Loucy (cell line): ENCODE data around the gene ORMDL2.

Experiments used
- H2AFZ ChIP-seq: fragments of 200-600 bp; sonication (generic); 2 replicates; pipeline ENCODE4 v1.6.0; 2016; ENCODE audit warnings: antibody characterized with exemption, mild to moderate bottlenecking, low read length, moderate library complexity
- H3F3A ChIP-seq: fragments of 200-600 bp; 2 replicates; pipeline ENCODE4 v1.6.0; 2016; ENCODE audit warnings: antibody characterized with exemption, low read depth, mild to moderate bottlenecking
- H3K27me3 ChIP-seq: fragments of 200-600 bp; sonication (generic); 2 replicates; pipeline ENCODE4 v1.6.1; 2014; ENCODE audit warnings: low read length, mild to moderate bottlenecking; ENCODE audit not compliant: insufficient read depth, poor library complexity, severe bottlenecking
- H3K36me3 ChIP-seq: fragments of 200-600 bp; sonication (generic); 2 replicates; pipeline ENCODE4 v1.6.1; 2016; ENCODE audit warnings: low read length; ENCODE audit not compliant: insufficient read depth
- H3K4me1 ChIP-seq: fragments of 200-600 bp; sonication (generic); 2 replicates; pipeline ENCODE4 v1.5.1; 2014; ENCODE audit warnings: low read length, mild to moderate bottlenecking; ENCODE audit not compliant: insufficient read depth, poor library complexity, severe bottlenecking
- H3K4me2 ChIP-seq: fragments of 200-600 bp; sonication (generic); 2 replicates; pipeline ENCODE4 v1.6.0; 2014; ENCODE audit warnings: antibody characterized with exemption, low read length, low read depth, mild to moderate bottlenecking; ENCODE audit not compliant: poor library complexity, severe bottlenecking
- H3K4me3 ChIP-seq: fragments of 200-600 bp; sonication (generic); 2 replicates; pipeline ENCODE4 v1.5.1; 2014; ENCODE audit warnings: low read length, mild to moderate bottlenecking, mixed read lengths; ENCODE audit not compliant: poor library complexity, severe bottlenecking
- H3K79me2 ChIP-seq: fragments of 200-600 bp; sonication (generic); 2 replicates; pipeline ENCODE4 v1.6.1; 2014; ENCODE audit warnings: low read length; ENCODE audit not compliant: insufficient read depth
- H3K9ac ChIP-seq: fragments of 200-600 bp; sonication (generic); 2 replicates; pipeline ENCODE4 v1.6.0; 2014; ENCODE audit warnings: mild to moderate bottlenecking, low read depth, low read length, moderate library complexity; ENCODE audit not compliant: poor library complexity, severe bottlenecking
- H3K9me2 ChIP-seq: fragments of 200-600 bp; sonication (generic); replicated peaks from 2 replicates; pipeline ENCODE4 v1.6.1; 2016; ENCODE audit warnings: low read depth, low read length, mixed read lengths
- H3K9me3 ChIP-seq: fragments of 200-600 bp; sonication (generic); 2 replicates; pipeline ENCODE4 v1.6.1; 2014; ENCODE audit warnings: mild to moderate bottlenecking, antibody characterized with exemption, low read length, low read depth; ENCODE audit not compliant: insufficient read depth
- H4K20me1 ChIP-seq: fragments of 200-600 bp; sonication (generic); 2 replicates; pipeline ENCODE4 v1.6.0; 2014; ENCODE audit warnings: antibody characterized with exemption, low read length, mild to moderate bottlenecking; ENCODE audit not compliant: insufficient read depth, poor library complexity, severe bottlenecking
- EZH2phosphoT487 ChIP-seq: fragments of 200-600 bp; IDR thresholded peaks from 2 replicates; pipeline ENCODE4 v1.6.1; 2018; ENCODE audit warnings: antibody characterized with exemption, mild to moderate bottlenecking, moderate library complexity, borderline replicate concordance
- TF ChIP-seq, protein P1 (sequence below): fragments of 200-600 bp; sonication (generic); conservative IDR thresholded peaks from 2 replicates; pipeline ENCODE4 v1.5.1; 2014; ENCODE audit warnings: mild to moderate bottlenecking, antibody characterized with exemption, low read length

Gene ORMDL2

DNA sequence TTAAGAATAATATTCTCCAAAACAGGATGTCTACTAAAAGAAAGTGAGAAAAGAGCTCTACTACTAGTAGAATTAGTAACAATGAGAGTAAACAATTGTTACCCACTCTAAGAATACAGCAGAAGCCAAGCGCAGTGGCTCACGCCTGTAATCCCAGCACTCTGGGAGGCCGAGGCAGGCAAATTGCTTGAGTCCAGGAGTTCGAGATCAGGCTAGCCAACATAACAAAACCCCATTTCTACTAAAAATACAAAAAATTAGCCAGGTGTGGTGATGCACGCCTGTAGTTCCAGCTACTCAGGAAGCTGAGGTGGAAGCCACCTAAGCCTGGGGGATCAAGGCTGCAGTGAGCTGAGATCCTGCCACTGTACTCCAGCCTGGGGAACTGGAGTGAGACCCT, 6.9 kb downstream of the ORMDL2 start:
- Histone ChIP-seq H3K9me3 (no peaks in the 10 kb centered on the region), H3F3A (no peaks in the 10 kb centered on the region; the same call in 1 of the 2 replicates), H3K9me2 (no peaks in the 10 kb centered on the region), H3K4me2 (peak overlapping the region; percentile 99), H4K20me1 (peaks cover 18% of the 10 kb centered on the region), H3K9ac (peak overlapping the region; percentile 75), H3K4me1 (peaks cover 31% of the 10 kb centered on the region), H3K4me3 (peak overlapping the region; percentile 95), H3K79me2 (peaks cover 64% of the 10 kb centered on the region), H3K27me3 (no peaks in the 10 kb centered on the region), H2AFZ (no peak overlapping the region), H3K36me3 (peaks cover 36% of the 10 kb centered on the region; the same call in 1 of the 2 replicates)
- no peak for TF ChIP-seq EZH2phosphoT487
- TF ChIP-seq, protein P1, sequence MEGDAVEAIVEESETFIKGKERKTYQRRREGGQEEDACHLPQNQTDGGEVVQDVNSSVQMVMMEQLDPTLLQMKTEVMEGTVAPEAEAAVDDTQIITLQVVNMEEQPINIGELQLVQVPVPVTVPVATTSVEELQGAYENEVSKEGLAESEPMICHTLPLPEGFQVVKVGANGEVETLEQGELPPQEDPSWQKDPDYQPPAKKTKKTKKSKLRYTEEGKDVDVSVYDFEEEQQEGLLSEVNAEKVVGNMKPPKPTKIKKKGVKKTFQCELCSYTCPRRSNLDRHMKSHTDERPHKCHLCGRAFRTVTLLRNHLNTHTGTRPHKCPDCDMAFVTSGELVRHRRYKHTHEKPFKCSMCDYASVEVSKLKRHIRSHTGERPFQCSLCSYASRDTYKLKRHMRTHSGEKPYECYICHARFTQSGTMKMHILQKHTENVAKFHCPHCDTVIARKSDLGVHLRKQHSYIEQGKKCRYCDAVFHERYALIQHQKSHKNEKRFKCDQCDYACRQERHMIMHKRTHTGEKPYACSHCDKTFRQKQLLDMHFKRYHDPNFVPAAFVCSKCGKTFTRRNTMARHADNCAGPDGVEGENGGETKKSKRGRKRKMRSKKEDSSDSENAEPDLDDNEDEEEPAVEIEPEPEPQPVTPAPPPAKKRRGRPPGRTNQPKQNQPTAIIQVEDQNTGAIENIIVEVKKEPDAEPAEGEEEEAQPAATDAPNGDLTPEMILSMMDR: no peak

DNA sequence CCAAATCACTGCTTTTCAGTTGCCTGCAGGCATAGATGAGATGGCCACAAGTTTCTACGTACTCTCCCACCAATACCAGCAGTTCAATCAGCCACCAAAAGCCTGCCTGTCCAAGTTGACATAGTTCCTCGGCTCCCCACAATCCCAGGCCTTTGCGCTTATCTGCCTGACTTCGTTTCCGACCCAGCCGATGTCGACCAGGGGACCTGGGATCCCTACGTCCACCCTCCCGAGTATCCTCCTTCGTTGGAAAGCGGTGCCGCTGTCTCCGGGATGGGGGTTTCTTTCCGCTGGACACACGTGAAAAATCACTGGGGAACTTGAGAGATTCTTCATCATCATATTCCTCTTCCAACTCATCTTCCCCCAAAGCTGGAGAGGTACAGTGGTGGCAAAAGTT, 10.0 kb downstream of the ORMDL2 start:
- peaks cover 75% of the 10 kb centered on the region for H3K79me2 ChIP-seq
- peak overlapping the region; percentile 95 for H3K4me3 ChIP-seq
- peaks cover 42% of the 10 kb centered on the region for H3K4me1 ChIP-seq
- H4K20me1 ChIP-seq: peaks cover 9% of the 10 kb centered on the region
- H3K9me3 ChIP-seq: no peaks in the 10 kb centered on the region
- peaks cover 5% of the 10 kb centered on the region; the same call in 1 of the 2 replicates for H3K36me3 ChIP-seq
- peak overlapping the region; percentile 75 for H3K9ac ChIP-seq
- H3K9me2 ChIP-seq: no peaks in the 10 kb centered on the region
- H2AFZ ChIP-seq: no peak overlapping the region
- H3K4me2 ChIP-seq: peak overlapping the region; percentile 99
- H3K27me3 ChIP-seq: no peaks in the 10 kb centered on the region
- TF ChIP-seq, protein P1: no peak
- TF ChIP-seq EZH2phosphoT487: no peak
- no peaks in the 10 kb centered on the region for H3F3A ChIP-seq

DNA sequence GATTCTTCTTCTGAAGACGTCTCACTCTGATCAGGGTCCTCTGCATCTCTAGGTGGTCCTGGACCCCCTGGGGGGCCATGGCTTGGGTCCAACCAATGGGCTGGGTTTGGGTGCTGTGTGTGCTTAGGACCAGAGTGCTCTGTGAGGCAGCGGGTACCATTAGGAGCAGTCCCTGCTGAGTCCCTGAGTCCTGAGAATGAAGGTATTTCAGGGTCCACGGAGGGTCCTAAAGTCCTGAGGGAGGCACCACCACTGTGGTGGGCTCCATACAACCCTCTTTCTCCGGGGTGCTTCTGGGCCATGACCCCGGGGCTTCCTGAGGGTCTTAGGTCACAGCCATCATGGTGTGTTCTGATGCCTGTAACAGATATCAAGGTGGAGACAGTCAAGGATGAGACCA, 10.5 kb downstream of the ORMDL2 start:
- peak overlapping the region; percentile 75 for H3K9ac ChIP-seq
- H4K20me1 ChIP-seq: peaks cover 9% of the 10 kb centered on the region
- TF ChIP-seq, protein P1: no peak
- no peak for TF ChIP-seq EZH2phosphoT487
- H3K79me2 ChIP-seq: peaks cover 75% of the 10 kb centered on the region
- peaks cover 42% of the 10 kb centered on the region for H3K4me1 ChIP-seq
- H3F3A ChIP-seq: no peaks in the 10 kb centered on the region
- no peaks in the 10 kb centered on the region for H3K9me2 ChIP-seq
- peak overlapping the region; percentile 99 for H3K4me2 ChIP-seq
- H2AFZ ChIP-seq: no peak overlapping the region
- H3K36me3 ChIP-seq: no peaks in the 10 kb centered on the region
- H3K27me3 ChIP-seq: no peaks in the 10 kb centered on the region
- H3K9me3 ChIP-seq: no peaks in the 10 kb centered on the region
- peak overlapping the region; percentile 95 for H3K4me3 ChIP-seq
